GM23338 (cell line): ENCODE data around the gene UGT2B15. TPM values are rescaled to one million over a fixed set of nuclear protein-coding genes. Genes with fewer than 3 reads are reported as not detected.

Source experiments
- ATAC-seq: fragments of 200-7000 bp; cut with Tn5 transposase; 3 replicates; pipeline ENCODE4 v1.9.1; 2020
- DNase-seq: peaks from one replicate; pipeline ENCODE4 v3.0.0-alpha.2; 2015; ENCODE audit warnings: low spot score
- H2AFZ ChIP-seq: fragments of 200-600 bp; sonication (generic); 2 replicates; pipeline ENCODE4 v1.8.0; 2016; ENCODE audit warnings: antibody characterized with exemption, mild to moderate bottlenecking, moderate library complexity
- H3F3A ChIP-seq: fragments of 200-600 bp; sonication (generic); replicated peaks from 2 replicates; pipeline ENCODE4 v1.8.0; 2017; ENCODE audit warnings: antibody characterized with exemption, mixed run types, low read depth
- H3K27ac ChIP-seq: fragments of 200-600 bp; sonication (generic); 2 replicates; pipeline ENCODE4 v1.6.1; 2016; ENCODE audit warnings: low read depth
- H3K27me3 ChIP-seq: fragments of 200-600 bp; sonication (generic); 2 replicates; pipeline ENCODE4 v1.8.0; 2016; ENCODE audit warnings: mild to moderate bottlenecking, mixed run types, moderate library complexity; ENCODE audit not compliant: insufficient read depth
- H3K36me3 ChIP-seq: fragments of 200-600 bp; sonication (generic); 2 replicates; pipeline ENCODE4 v1.8.0; 2016; ENCODE audit warnings: mild to moderate bottlenecking; ENCODE audit not compliant: insufficient read depth
- H3K4me1 ChIP-seq: fragments of 200-600 bp; sonication (generic); 2 replicates; pipeline ENCODE4 v1.8.0; 2016; ENCODE audit warnings: mild to moderate bottlenecking, moderate library complexity; ENCODE audit not compliant: insufficient read depth
- H3K4me2 ChIP-seq: fragments of 200-600 bp; sonication (generic); 2 replicates; pipeline ENCODE4 v1.7.1; 2017; ENCODE audit warnings: mixed run types
- H3K4me3 ChIP-seq: fragments of 200-600 bp; sonication (generic); 2 replicates; pipeline ENCODE4 v1.6.1; 2016; ENCODE audit warnings: mixed run types
- H3K79me2 ChIP-seq: fragments of 200-600 bp; sonication (generic); replicated peaks from 2 replicates; pipeline ENCODE4 v1.8.0; 2017; ENCODE audit warnings: mild to moderate bottlenecking; ENCODE audit not compliant: insufficient read depth
- H3K9me2 ChIP-seq: fragments of 200-600 bp; sonication (generic); 2 replicates; pipeline ENCODE4 v1.8.0; 2017; ENCODE audit not compliant: insufficient read depth
- H4K20me1 ChIP-seq: fragments of 200-600 bp; sonication (generic); replicated peaks from 2 replicates; pipeline ENCODE4 v1.8.0; 2017; ENCODE audit warnings: mild to moderate bottlenecking; ENCODE audit not compliant: insufficient read depth
- H3K27ac Mint-ChIP-seq: 2 replicates; pipeline ENCODE4 v1.8.0; 2020; ENCODE audit warnings: inconsistent platforms, mild to moderate bottlenecking, moderate library complexity, mixed read lengths
- H3K27me3 Mint-ChIP-seq: 3 replicates; pipeline ENCODE4 v1.8.0; 2022; ENCODE audit warnings: low read depth, mild to moderate bottlenecking, moderate library complexity, mixed read lengths, inconsistent platforms; ENCODE audit not compliant: insufficient read depth, poor library complexity
- H3K36me3 Mint-ChIP-seq: 3 replicates; pipeline ENCODE4 v1.8.0; 2021; ENCODE audit warnings: low read depth, mild to moderate bottlenecking, inconsistent platforms, moderate library complexity, mixed read lengths
- H3K4me1 Mint-ChIP-seq: 3 replicates; pipeline ENCODE4 v1.8.0; 2020; ENCODE audit warnings: mild to moderate bottlenecking, inconsistent platforms, mixed read lengths
- H3K4me3 Mint-ChIP-seq: 3 replicates; pipeline ENCODE4 v1.8.0; 2021; ENCODE audit warnings: moderate library complexity, mild to moderate bottlenecking, inconsistent platforms, mixed read lengths
- H3K9me3 Mint-ChIP-seq: 3 replicates; pipeline ENCODE4 v1.8.0; 2020; ENCODE audit warnings: moderate library complexity, mild to moderate bottlenecking, inconsistent platforms, mixed read lengths
- CREB1 ChIP-seq: fragments of 250-450 bp; sonication (Bioruptor Pico); IDR thresholded peaks from 2 replicates; pipeline ENCODE4 v1.5.0; 2020; ENCODE audit warnings: low read depth, mild to moderate bottlenecking, moderate library complexity
- EZH2 ChIP-seq: fragments of 200-600 bp; sonication (generic); IDR thresholded peaks from one replicate; pipeline ENCODE4 v1.8.0; 2017; ENCODE audit warnings: antibody characterized with exemption, mild to moderate bottlenecking, low read depth; ENCODE audit not compliant: unreplicated experiment
- JUNB ChIP-seq: IDR thresholded peaks from one replicate; pipeline ENCODE4 v1.6.1; 2016; ENCODE audit warnings: antibody characterized with exemption; ENCODE audit not compliant: unreplicated experiment
- POLR2AphosphoS5 ChIP-seq: IDR thresholded peaks from 2 replicates; pipeline ENCODE4 v1.6.1; 2016; ENCODE audit warnings: antibody characterized with exemption, low read depth
- STAT1 ChIP-seq: IDR thresholded peaks from one replicate; pipeline ENCODE4 v1.6.1; 2016; ENCODE audit warnings: antibody characterized with exemption; ENCODE audit not compliant: unreplicated experiment
- ZNF114 ChIP-seq: fragments of 250-450 bp; sonication (Bioruptor Pico); IDR thresholded peaks from 2 replicates; pipeline ENCODE4 v1.5.0; 2020; ENCODE audit warnings: mild to moderate bottlenecking, moderate library complexity
- polyA plus RNA-seq: library from polyadenylated mRNA; unstranded; fragments of >200 nt; fragmentation: Nextera tagmentation; extraction: Ambion mirVana; gene quantifications from 2 replicates; pipeline ENCODE4 v1.2.1, GENCODE V29; 2016
- total RNA-seq: library from RNA; depleted of rRNA; stranded (reverse); fragments of >200 nt; shearing (Covaris generic); gene quantifications from 2 replicates; pipeline ENCODE4 v1.2.3, GENCODE V29; 2014
- TF ChIP-seq, protein P1 (sequence below), 2 experiments: fragments of 200-600 bp in 1 of 2; sonication (generic) in 1 of 2; conservative IDR thresholded peaks; 2 replicates each; pipeline versions ENCODE4 v1.5.1 to v1.6.1; 2016 to 2017; ENCODE audit warnings: antibody characterized with exemption in 2 of 2, low read depth in 2 of 2, mild to moderate bottlenecking in 2 of 2, moderate library complexity in 1 of 2
- TF ChIP-seq, protein P2 (sequence below): IDR thresholded peaks from 2 replicates; pipeline ENCODE4 v1.6.1; 2016; ENCODE audit warnings: antibody characterized with exemption
- TF ChIP-seq, protein P3 (sequence below): fragments of 250-450 bp; sonication (Bioruptor Pico); IDR thresholded peaks from 2 replicates; pipeline ENCODE4 v1.5.0; 2020; ENCODE audit warnings: mild to moderate bottlenecking, moderate library complexity

UGT2B15 gene
- total and polyA plus RNA-seq, 2 experiments from 2014 or later, result not detected

DNA sequence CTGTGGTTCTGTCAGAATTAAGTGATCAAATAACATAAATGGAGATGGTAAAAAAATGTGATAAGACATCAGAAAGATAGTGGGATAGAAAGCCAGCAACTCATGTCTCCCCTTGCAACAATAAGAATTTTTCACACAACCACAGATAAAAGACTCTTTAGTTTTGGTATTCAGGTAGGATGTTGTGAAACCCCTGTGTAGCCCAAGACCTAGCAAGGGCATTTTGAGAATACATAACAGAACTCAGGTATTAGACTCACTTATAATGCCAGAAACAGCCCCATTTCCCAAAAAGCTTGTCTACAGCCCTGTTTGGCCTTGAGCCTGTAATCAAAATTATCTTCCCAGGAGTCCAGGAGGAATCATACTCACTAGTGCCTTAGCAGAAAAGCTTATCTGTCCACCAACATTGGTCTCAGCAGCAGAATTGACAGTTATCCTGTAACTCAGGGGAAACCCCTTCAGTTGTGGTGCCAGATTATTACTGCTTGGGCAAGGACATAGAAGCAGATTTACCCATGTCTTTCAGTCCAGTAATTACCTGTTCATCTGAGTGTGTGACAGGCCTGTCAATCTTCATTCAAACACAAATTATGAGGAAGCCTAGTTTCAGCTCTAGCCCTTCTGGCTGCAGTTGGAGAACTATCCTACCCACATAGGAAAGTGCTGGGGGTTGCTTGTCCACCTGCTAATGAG, 53.3 kb downstream of the UGT2B15 start (continued):
- TF ChIP-seq, protein P1, sequence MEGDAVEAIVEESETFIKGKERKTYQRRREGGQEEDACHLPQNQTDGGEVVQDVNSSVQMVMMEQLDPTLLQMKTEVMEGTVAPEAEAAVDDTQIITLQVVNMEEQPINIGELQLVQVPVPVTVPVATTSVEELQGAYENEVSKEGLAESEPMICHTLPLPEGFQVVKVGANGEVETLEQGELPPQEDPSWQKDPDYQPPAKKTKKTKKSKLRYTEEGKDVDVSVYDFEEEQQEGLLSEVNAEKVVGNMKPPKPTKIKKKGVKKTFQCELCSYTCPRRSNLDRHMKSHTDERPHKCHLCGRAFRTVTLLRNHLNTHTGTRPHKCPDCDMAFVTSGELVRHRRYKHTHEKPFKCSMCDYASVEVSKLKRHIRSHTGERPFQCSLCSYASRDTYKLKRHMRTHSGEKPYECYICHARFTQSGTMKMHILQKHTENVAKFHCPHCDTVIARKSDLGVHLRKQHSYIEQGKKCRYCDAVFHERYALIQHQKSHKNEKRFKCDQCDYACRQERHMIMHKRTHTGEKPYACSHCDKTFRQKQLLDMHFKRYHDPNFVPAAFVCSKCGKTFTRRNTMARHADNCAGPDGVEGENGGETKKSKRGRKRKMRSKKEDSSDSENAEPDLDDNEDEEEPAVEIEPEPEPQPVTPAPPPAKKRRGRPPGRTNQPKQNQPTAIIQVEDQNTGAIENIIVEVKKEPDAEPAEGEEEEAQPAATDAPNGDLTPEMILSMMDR (conservative IDR thresholded peaks at IDR 0.05; ENCODE audit: low read depth in 2 of 2), result no peak
- no peak for TF ChIP-seq CREB1 (CRISPR knock-in tag)
- TF ChIP-seq ZNF114 (CRISPR knock-in tag), result no peak

DNA sequence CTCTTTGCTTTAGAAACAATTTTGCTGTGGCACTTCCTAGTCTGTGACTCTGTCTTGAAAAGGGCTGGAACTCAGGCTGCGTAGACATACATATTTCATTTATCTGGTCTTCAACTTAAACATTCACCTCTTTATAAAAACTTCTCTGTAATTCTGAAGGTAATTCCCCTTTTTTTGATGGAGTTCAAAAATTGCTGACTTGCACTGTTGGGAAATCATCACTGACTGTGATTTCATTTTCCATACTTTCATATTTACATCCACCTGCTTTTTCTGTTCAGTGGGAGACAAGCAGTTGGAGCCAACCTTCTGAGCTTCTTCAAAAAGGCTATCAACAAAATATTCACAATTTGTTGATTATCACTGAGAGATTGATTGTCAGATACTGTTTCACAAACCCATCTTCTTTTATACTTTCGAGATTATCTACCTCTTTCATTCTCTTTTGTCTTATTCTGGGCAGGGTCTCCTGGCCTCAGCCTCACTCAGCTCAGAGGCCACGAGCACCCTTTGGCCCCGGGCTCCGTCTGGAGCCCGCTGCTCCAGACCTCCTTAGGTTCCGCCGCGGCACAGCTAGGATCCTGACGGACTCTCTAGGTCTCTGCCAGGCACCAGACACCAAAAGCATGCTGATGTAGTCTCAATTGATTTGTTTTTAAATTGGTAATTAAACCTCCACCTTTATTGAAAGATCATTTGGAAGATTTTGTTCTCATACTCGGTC, 54.6 kb downstream of the UGT2B15 start:
- Mint-ChIP-seq H3K4me3 (no peak overlapping the region), H3K4me1 (peaks cover 5% of the 10 kb centered on the region; the same call in 1 of the 3 replicates), H3K36me3 (no peaks in the 10 kb centered on the region), H3K27ac (no peak overlapping the region), H3K27me3 (peaks cover 6% of the 10 kb centered on the region), H3K9me3 (no peaks in the 10 kb centered on the region)
- no peak for DNase-seq
- Histone ChIP-seq H3K4me1 (no peaks in the 10 kb centered on the region), H3K27me3 (no peaks in the 10 kb centered on the region), H3K79me2 (no peaks in the 10 kb centered on the region), H3F3A (no peaks in the 10 kb centered on the region), H3K9me2 (peaks cover 3% of the 10 kb centered on the region; the same call in 1 of the 2 replicates), H2AFZ (peak overlapping the region; percentile 69; the same call in 1 of the 2 replicates), H3K36me3 (no peaks in the 10 kb centered on the region), H3K27ac (no peak overlapping the region), H3K4me2 (no peak overlapping the region), H4K20me1 (no peaks in the 10 kb centered on the region), H3K4me3 (no peak overlapping the region)
- no peak for ATAC-seq
- no peak for TF ChIP-seq JUNB
- TF ChIP-seq, protein P1 (conservative IDR thresholded peaks at IDR 0.05; ENCODE audit: low read depth in 2 of 2), result no peak
- TF ChIP-seq POLR2AphosphoS5, result no peak
- TF ChIP-seq, protein P2, sequence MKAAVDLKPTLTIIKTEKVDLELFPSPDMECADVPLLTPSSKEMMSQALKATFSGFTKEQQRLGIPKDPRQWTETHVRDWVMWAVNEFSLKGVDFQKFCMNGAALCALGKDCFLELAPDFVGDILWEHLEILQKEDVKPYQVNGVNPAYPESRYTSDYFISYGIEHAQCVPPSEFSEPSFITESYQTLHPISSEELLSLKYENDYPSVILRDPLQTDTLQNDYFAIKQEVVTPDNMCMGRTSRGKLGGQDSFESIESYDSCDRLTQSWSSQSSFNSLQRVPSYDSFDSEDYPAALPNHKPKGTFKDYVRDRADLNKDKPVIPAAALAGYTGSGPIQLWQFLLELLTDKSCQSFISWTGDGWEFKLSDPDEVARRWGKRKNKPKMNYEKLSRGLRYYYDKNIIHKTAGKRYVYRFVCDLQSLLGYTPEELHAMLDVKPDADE, result no peak
- no peak for TF ChIP-seq EZH2
- TF ChIP-seq STAT1, result no peak
- no peak for TF ChIP-seq ZNF114 (CRISPR knock-in tag)
- TF ChIP-seq, protein P3, sequence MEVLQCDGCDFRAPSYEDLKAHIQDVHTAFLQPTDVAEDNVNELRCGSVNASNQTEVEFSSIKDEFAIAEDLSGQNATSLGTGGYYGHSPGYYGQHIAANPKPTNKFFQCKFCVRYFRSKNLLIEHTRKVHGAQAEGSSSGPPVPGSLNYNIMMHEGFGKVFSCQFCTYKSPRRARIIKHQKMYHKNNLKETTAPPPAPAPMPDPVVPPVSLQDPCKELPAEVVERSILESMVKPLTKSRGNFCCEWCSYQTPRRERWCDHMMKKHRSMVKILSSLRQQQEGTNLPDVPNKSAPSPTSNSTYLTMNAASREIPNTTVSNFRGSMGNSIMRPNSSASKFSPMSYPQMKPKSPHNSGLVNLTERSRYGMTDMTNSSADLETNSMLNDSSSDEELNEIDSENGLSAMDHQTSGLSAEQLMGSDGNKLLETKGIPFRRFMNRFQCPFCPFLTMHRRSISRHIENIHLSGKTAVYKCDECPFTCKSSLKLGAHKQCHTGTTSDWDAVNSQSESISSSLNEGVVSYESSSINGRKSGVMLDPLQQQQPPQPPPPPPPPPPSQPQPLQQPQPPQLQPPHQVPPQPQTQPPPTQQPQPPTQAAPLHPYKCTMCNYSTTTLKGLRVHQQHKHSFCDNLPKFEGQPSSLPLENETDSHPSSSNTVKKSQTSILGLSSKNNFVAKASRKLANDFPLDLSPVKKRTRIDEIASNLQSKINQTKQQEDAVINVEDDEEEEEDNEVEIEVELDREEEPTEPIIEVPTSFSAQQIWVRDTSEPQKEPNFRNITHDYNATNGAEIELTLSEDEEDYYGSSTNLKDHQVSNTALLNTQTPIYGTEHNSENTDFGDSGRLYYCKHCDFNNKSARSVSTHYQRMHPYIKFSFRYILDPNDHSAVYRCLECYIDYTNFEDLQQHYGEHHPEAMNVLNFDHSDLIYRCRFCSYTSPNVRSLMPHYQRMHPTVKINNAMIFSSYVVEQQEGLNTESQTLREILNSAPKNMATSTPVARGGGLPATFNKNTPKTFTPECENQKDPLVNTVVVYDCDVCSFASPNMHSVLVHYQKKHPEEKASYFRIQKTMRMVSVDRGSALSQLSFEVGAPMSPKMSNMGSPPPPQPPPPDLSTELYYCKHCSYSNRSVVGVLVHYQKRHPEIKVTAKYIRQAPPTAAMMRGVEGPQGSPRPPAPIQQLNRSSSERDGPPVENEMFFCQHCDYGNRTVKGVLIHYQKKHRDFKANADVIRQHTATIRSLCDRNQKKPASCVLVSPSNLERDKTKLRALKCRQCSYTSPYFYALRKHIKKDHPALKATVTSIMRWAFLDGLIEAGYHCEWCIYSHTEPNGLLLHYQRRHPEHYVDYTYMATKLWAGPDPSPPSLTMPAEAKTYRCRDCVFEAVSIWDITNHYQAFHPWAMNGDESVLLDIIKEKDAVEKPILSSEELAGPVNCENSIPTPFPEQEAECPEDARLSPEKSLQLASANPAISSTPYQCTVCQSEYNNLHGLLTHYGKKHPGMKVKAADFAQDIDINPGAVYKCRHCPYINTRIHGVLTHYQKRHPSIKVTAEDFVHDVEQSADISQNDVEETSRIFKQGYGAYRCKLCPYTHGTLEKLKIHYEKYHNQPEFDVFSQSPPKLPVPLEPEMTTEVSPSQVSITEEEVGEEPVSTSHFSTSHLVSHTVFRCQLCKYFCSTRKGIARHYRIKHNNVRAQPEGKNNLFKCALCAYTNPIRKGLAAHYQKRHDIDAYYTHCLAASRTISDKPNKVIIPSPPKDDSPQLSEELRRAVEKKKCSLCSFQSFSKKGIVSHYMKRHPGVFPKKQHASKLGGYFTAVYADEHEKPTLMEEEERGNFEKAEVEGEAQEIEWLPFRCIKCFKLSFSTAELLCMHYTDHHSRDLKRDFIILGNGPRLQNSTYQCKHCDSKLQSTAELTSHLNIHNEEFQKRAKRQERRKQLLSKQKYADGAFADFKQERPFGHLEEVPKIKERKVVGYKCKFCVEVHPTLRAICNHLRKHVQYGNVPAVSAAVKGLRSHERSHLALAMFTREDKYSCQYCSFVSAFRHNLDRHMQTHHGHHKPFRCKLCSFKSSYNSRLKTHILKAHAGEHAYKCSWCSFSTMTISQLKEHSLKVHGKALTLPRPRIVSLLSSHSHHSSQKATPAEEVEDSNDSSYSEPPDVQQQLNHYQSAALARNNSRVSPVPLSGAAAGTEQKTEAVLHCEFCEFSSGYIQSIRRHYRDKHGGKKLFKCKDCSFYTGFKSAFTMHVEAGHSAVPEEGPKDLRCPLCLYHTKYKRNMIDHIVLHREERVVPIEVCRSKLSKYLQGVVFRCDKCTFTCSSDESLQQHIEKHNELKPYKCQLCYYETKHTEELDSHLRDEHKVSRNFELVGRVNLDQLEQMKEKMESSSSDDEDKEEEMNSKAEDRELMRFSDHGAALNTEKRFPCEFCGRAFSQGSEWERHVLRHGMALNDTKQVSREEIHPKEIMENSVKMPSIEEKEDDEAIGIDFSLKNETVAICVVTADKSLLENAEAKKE (CRISPR knock-in tag), result no peak
